Uterus (tissue), 2 donors: ENCODE measurements around the gene RGS6.

ENCODE experiments used
- POLR2A ChIP-seq, 2 donors: fragments of 450-650 bp; IDR thresholded peaks; one replicate each; pipeline ENCODE4 v1.6.1; 2016; ENCODE audit warnings: antibody characterized with exemption in 2 of 2, mild to moderate bottlenecking in 1 of 2, moderate library complexity in 1 of 2
- TF ChIP-seq, protein P1 (sequence below), 4 experiments: fragments of 200-600 bp in 2 of 4; fragments of 450-650 bp in 2 of 4; sonication (generic) in 2 of 4; IDR thresholded peaks; one replicate each; pipeline ENCODE4 v1.5.1; 2016 to 2019; ENCODE audit warnings: antibody characterized with exemption in 4 of 4, mild to moderate bottlenecking in 2 of 4, moderate library complexity in 1 of 4

DNA sequence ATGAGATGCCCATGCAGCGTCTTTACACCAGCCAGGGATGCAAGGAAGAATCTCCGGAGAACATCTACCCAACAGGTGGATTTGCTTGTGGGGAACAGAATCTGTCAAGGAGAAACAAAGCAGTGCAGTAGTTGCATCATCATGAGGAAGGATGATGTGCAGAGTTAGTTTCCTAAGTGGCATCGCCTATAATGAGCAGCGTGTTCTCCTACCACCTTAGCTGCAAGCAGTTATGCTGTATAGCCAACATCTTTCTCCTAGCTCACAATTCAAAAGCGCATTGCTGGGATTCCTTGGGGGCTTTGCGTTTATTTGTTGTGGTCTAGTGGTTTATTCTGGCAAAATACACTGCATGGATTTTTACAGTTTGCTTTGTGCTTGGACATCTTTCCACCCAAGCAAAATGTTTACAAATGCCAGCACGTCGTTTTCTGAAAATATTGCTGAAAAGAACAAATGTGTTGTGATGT is 233.0 kb downstream of the RGS6 start:
- TF ChIP-seq, protein P1, sequence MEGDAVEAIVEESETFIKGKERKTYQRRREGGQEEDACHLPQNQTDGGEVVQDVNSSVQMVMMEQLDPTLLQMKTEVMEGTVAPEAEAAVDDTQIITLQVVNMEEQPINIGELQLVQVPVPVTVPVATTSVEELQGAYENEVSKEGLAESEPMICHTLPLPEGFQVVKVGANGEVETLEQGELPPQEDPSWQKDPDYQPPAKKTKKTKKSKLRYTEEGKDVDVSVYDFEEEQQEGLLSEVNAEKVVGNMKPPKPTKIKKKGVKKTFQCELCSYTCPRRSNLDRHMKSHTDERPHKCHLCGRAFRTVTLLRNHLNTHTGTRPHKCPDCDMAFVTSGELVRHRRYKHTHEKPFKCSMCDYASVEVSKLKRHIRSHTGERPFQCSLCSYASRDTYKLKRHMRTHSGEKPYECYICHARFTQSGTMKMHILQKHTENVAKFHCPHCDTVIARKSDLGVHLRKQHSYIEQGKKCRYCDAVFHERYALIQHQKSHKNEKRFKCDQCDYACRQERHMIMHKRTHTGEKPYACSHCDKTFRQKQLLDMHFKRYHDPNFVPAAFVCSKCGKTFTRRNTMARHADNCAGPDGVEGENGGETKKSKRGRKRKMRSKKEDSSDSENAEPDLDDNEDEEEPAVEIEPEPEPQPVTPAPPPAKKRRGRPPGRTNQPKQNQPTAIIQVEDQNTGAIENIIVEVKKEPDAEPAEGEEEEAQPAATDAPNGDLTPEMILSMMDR (IDR thresholded peaks at IDR 0.05) = no peak
- no peak for TF ChIP-seq POLR2A (IDR thresholded peaks at IDR 0.05)
